ENCODE measurements around the gene LTBP4.

Gene LTBP4

GRCh38 chr19:40677156-40677555, 76.0 kb downstream of the LTBP4 start:
- no peaks in the 10 kb centered on the region for H3K27me3 Mint-ChIP-seq (ENCODE audit: low read depth)
- no peaks in the 10 kb centered on the region for H3K9me3 Mint-ChIP-seq
- peaks cover 3% of the 10 kb centered on the region for H3K36me3 Mint-ChIP-seq (ENCODE audit: low read depth)
- H3K4me1 Mint-ChIP-seq (ENCODE audit: low read depth), result no peaks in the 10 kb centered on the region
- no peak overlapping the region for H3K27ac Mint-ChIP-seq
- no peak overlapping the region for H3K4me3 Mint-ChIP-seq
- no peak for DNase-seq (ENCODE audit: low spot score)

All from T-helper 2 cell treated with Interferon-gamma antibody and Interleukin-4, amounts not matched to agents 5 μg/mL and 100 μg/mL, for 36 hours (primary cell).